Measurements from ENCODE around the gene HAAO. TPM values are rescaled to one million over a fixed set of nuclear protein-coding genes. Genes with fewer than 3 reads are reported as not detected.

The HAAO gene
- total RNA-seq, 2 donors from 2014 or later, result 25.3 to 33.7 TPM

DNA sequence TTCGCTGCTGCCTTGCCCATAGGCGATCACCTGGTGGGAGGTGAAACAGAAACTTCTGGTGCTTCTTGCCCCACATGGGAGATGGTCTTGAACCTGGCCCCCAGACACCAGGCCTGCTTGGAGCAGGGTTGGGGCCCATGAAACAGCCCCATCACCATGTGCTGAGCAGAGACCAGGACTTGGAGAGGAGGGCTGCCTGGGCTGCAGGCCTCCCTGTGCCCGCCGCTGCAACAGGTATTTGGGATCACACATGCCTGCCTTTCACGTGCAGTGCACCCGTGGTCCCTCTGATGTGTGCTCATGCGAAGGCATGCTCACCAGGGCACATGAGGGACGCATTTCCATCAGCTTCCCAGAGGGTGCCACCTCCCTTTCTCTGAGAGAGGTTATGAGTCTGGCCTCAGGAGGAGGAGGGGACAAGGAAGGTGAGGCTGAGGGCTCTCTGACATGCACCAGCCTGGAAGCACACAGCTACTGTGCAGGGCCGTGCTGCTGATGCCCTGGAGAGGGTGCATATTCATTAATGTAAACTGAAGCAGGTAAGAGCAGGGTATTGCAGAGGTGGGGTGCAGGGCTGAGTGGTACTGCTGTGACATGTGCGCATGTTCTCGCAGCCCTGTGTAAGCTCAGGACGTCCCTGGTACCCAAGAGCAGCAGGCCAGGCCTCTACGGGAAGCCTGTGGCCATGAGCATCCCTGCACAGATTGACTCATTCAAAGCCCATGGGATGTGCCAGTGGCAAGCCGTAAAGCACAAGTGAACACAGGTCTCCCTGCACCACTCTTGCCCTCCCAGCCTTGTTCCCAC lies 24.3 kb downstream of the HAAO start:
- H3K4me3 ChIP-seq, result no peak overlapping the region
- no peaks in the 10 kb centered on the region for H3K9me3 ChIP-seq
- no peaks in the 10 kb centered on the region for H3K4me1 ChIP-seq (ENCODE audit: control insufficient read depth in 1 of 2, low read depth in 2 of 2)
- H3K36me3 ChIP-seq, result no peaks in the 10 kb centered on the region
- no peak for DNase-seq (ENCODE audit: low spot score)
- TF ChIP-seq, protein P1, sequence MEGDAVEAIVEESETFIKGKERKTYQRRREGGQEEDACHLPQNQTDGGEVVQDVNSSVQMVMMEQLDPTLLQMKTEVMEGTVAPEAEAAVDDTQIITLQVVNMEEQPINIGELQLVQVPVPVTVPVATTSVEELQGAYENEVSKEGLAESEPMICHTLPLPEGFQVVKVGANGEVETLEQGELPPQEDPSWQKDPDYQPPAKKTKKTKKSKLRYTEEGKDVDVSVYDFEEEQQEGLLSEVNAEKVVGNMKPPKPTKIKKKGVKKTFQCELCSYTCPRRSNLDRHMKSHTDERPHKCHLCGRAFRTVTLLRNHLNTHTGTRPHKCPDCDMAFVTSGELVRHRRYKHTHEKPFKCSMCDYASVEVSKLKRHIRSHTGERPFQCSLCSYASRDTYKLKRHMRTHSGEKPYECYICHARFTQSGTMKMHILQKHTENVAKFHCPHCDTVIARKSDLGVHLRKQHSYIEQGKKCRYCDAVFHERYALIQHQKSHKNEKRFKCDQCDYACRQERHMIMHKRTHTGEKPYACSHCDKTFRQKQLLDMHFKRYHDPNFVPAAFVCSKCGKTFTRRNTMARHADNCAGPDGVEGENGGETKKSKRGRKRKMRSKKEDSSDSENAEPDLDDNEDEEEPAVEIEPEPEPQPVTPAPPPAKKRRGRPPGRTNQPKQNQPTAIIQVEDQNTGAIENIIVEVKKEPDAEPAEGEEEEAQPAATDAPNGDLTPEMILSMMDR (IDR thresholded peaks at IDR 0.05), result no peak
- H3K27ac ChIP-seq, result no peak overlapping the region
- H3K27me3 ChIP-seq (replicated peaks; ENCODE audit: insufficient read depth), result no peaks in the 10 kb centered on the region
- no peak for ATAC-seq (ENCODE audit: insufficient number of reproducible peaks, low FRiP score, low read depth)

GRCh38 chr2:42767080-42767898 lies 25.1 kb downstream of the HAAO start:
- ATAC-seq (ENCODE audit: insufficient number of reproducible peaks, low FRiP score, low read depth), result no peak
- no peaks in the 10 kb centered on the region for H3K9me3 ChIP-seq
- no peaks in the 10 kb centered on the region for H3K4me1 ChIP-seq (ENCODE audit: control insufficient read depth in 1 of 2, low read depth in 2 of 2)
- no peaks in the 10 kb centered on the region for H3K27me3 ChIP-seq (replicated peaks; ENCODE audit: insufficient read depth)
- no peak overlapping the region for H3K27ac ChIP-seq
- no peak for DNase-seq (ENCODE audit: low spot score)
- no peaks in the 10 kb centered on the region for H3K36me3 ChIP-seq
- no peak overlapping the region for H3K4me3 ChIP-seq
- TF ChIP-seq, protein P1 (IDR thresholded peaks at IDR 0.05), result no peak

GRCh38 chr2:42765686-42766085 lies 26.7 kb downstream of the HAAO start:
- no peaks in the 10 kb centered on the region for H3K36me3 ChIP-seq
- H3K27ac ChIP-seq, result no peak overlapping the region
- TF ChIP-seq, protein P1 (IDR thresholded peaks at IDR 0.05), result no peak
- ATAC-seq (ENCODE audit: insufficient number of reproducible peaks, low FRiP score, low read depth) (no peak), DNase-seq (ENCODE audit: low spot score) (no peak)
- H3K4me3 ChIP-seq, result no peak overlapping the region
- no peaks in the 10 kb centered on the region for H3K9me3 ChIP-seq
- H3K4me1 ChIP-seq (ENCODE audit: control insufficient read depth in 1 of 2, low read depth in 2 of 2), result no peaks in the 10 kb centered on the region
- no peaks in the 10 kb centered on the region for H3K27me3 ChIP-seq (replicated peaks; ENCODE audit: insufficient read depth)

DNA sequence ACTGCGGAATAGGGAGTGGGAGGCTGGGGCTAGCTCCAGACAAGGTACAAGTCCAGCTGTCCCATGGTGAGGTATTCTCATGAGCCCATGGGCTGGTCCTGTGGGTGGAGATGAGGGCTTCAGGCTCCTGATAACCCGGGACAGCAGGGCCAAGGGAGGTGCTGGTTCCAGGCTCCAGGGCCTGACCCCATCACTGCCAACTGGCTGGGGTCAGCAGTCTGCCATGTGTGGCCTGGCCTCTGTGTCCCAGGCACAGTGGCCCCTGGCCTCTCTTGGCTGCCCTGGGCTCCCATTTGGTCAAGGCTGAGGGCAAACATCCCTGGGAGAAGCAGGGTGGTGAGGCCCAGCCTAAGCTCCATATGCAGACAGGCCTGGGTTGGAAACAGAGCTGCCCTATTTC lies 27.5 kb downstream of the HAAO start:
- DNase-seq (ENCODE audit: low spot score) (no peak), ATAC-seq (ENCODE audit: insufficient number of reproducible peaks, low FRiP score, low read depth) (no peak)
- Histone ChIP-seq H3K27ac (no peak overlapping the region), H3K4me1 (ENCODE audit: control insufficient read depth in 1 of 2, low read depth in 2 of 2) (no peaks in the 10 kb centered on the region), H3K9me3 (no peaks in the 10 kb centered on the region), H3K36me3 (no peaks in the 10 kb centered on the region), H3K4me3 (no peak overlapping the region), H3K27me3 (replicated peaks; ENCODE audit: insufficient read depth) (no peaks in the 10 kb centered on the region)
- TF ChIP-seq, protein P1 (IDR thresholded peaks at IDR 0.05), result no peak

DNA sequence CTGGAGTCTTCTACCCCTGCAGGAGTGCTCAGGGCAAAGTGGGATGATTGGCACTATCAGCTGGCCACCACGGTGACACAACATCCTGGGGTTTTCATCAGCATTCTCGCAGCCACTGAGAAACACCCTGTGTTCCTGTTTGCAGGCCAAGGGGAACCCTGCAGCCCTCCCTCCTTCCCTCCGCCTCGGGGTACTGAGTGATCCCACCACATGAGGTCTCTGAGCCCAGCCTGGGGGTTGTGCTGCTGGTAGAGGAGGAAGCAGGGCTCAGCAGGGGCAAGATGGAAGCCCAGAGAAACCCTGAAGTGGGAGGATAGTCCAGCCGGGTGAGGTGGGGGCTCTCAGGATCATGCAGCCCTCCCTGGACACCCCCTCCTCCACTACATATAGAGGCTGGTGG lies 28.3 kb downstream of the HAAO start, which contains the start of gene OXER1:
Gene OXER1, minus strand, starts transcription at position 40 of the 400 bp plus-strand sequence. CDS start 73 bp downstream, outside the sequence.
- no peak for DNase-seq (ENCODE audit: low spot score)

More for the DNA sequence above, 28.3 kb downstream of the HAAO start, which contains the start of gene OXER1:
- H3K4me3 ChIP-seq, result no peak within 1 kb of the TSS
- no peaks in the 10 kb centered on the region for H3K27me3 ChIP-seq (replicated peaks; ENCODE audit: insufficient read depth)
- TF ChIP-seq, protein P1 (IDR thresholded peaks at IDR 0.05), result no peak
- no peaks in the 10 kb centered on the region for H3K9me3 ChIP-seq
- no peak within 1 kb of the TSS for H3K27ac ChIP-seq
- H3K36me3 ChIP-seq, result no peaks in the 10 kb centered on the region
- no peak for ATAC-seq (ENCODE audit: insufficient number of reproducible peaks, low FRiP score, low read depth)
- no peaks in the 10 kb centered on the region for H3K4me1 ChIP-seq (ENCODE audit: control insufficient read depth in 1 of 2, low read depth in 2 of 2)
